ENCODE measurements around the gene DCTN5. TPM values are rescaled to one million over a fixed set of nuclear protein-coding genes. Genes with fewer than 3 reads are reported as not detected.

The DCTN5 gene
- total and polyA plus RNA-seq, 2 of the 13 experiments (the other 11 are each of a cell fraction or from before 2014, with no cell fraction given): 105 to 207 TPM

GRCh38 chr16:23595246-23595950 is 45.9 kb upstream of the DCTN5 start (continued):
- no peak for TF ChIP-seq HMGXB4 (CRISPR knock-in tag; IDR thresholded peaks at IDR 0.05; ENCODE audit: borderline replicate concordance in 1 of 2, low read depth in 1 of 2)
- no peak for TF ChIP-seq FOXK2 (IDR thresholded peaks at IDR 0.05)
- no peak for TF ChIP-seq ZMAT5 (CRISPR knock-in tag; IDR thresholded peaks at IDR 0.05; ENCODE audit: borderline replicate concordance, low read depth)
- TF ChIP-seq ZNF773 (CRISPR knock-in tag; IDR thresholded peaks at IDR 0.05; ENCODE audit: borderline replicate concordance): no peak
- TF ChIP-seq EP300 (IDR thresholded peaks at IDR 0.05; ENCODE audit: low read depth in 2 of 2, low read length in 2 of 2): no peak
- no peak for TF ChIP-seq EP300 (CRISPR knock-in tag; IDR thresholded peaks at IDR 0.05; ENCODE audit: borderline replicate concordance)
- peak; percentile 7; the same call in 1 of the 2 replicates for TF ChIP-seq GATA4 (IDR thresholded peaks at IDR 0.05; ENCODE audit: borderline replicate concordance, low read depth)
- TF ChIP-seq ZNF660 (CRISPR knock-in tag; IDR thresholded peaks at IDR 0.05; ENCODE audit: borderline replicate concordance, low read depth): no peak
- TF ChIP-seq NFE2L2 (IDR thresholded peaks at IDR 0.05; ENCODE audit: low read length): no peak
- TF ChIP-seq ZSCAN25 (CRISPR knock-in tag; IDR thresholded peaks at IDR 0.05): no peak
- TF ChIP-seq ZNF792 (CRISPR knock-in tag; IDR thresholded peaks at IDR 0.05): no peak
- TF ChIP-seq EEA1 (CRISPR knock-in tag; IDR thresholded peaks at IDR 0.05; ENCODE audit: borderline replicate concordance): no peak
- no peak for TF ChIP-seq NR2F6 (IDR thresholded peaks at IDR 0.05)
- TF ChIP-seq NR2F6 (CRISPR knock-in tag; IDR thresholded peaks at IDR 0.05): no peak
- TF ChIP-seq ZNF687 (CRISPR knock-in tag; IDR thresholded peaks at IDR 0.05): no peak
- no peak for TF ChIP-seq CCAR2 (optimal IDR thresholded peaks at IDR 0.05; ENCODE audit: low read depth, low read length)
- TF ChIP-seq ZNF44 (CRISPR knock-in tag; IDR thresholded peaks at IDR 0.05): no peak
- TF ChIP-seq SOX5 (CRISPR knock-in tag; IDR thresholded peaks at IDR 0.05; ENCODE audit: borderline replicate concordance): 0 out of 2 replicates have a peak, but pooled peaks have one; percentile 18
- TF ChIP-seq POGK (CRISPR knock-in tag; conservative IDR thresholded peaks at IDR 0.05): 0 out of 2 replicates have a peak, but pooled peaks have one; percentile 47
- TF ChIP-seq ZNF460 (CRISPR knock-in tag; IDR thresholded peaks at IDR 0.05; ENCODE audit: borderline replicate concordance): no peak
- no peak for TF ChIP-seq ZSCAN30 (CRISPR knock-in tag; IDR thresholded peaks at IDR 0.05)
- TF ChIP-seq KDM1A (CRISPR knock-in tag; IDR thresholded peaks at IDR 0.05): no peak
- no peak for TF ChIP-seq SKI (IDR thresholded peaks at IDR 0.05; ENCODE audit: partially characterized antibody)
- TF ChIP-seq ESRRA (CRISPR knock-in tag; IDR thresholded peaks at IDR 0.05; ENCODE audit: low read depth): no peak
